Thyroid gland (tissue), 4 donors: ENCODE measurements around the gene STAMBPL1.

ENCODE experiments used
- POLR2A ChIP-seq, 2 donors: fragments of 450-650 bp; IDR thresholded peaks; one replicate each; pipeline ENCODE4 v1.6.1; 2017; ENCODE audit warnings: antibody characterized with exemption in 2 of 2, mild to moderate bottlenecking in 2 of 2, moderate library complexity in 1 of 2
- TF ChIP-seq, protein P1 (sequence below), 6 experiments: fragments of 200-600 bp in 3 of 6; fragments of 450-650 bp in 3 of 6; sonication (generic) in 3 of 6; IDR thresholded peaks; one replicate each; pipeline ENCODE4 v1.5.1; 2016 to 2019; ENCODE audit warnings: antibody characterized with exemption in 6 of 6, mild to moderate bottlenecking in 2 of 6, inconsistent platforms in 1 of 6, moderate library complexity in 1 of 6

GRCh38 chr10:88920198-88920597 lies 40.2 kb downstream of the STAMBPL1 start:
- TF ChIP-seq, protein P1, sequence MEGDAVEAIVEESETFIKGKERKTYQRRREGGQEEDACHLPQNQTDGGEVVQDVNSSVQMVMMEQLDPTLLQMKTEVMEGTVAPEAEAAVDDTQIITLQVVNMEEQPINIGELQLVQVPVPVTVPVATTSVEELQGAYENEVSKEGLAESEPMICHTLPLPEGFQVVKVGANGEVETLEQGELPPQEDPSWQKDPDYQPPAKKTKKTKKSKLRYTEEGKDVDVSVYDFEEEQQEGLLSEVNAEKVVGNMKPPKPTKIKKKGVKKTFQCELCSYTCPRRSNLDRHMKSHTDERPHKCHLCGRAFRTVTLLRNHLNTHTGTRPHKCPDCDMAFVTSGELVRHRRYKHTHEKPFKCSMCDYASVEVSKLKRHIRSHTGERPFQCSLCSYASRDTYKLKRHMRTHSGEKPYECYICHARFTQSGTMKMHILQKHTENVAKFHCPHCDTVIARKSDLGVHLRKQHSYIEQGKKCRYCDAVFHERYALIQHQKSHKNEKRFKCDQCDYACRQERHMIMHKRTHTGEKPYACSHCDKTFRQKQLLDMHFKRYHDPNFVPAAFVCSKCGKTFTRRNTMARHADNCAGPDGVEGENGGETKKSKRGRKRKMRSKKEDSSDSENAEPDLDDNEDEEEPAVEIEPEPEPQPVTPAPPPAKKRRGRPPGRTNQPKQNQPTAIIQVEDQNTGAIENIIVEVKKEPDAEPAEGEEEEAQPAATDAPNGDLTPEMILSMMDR (IDR thresholded peaks at IDR 0.05): no peak
- TF ChIP-seq POLR2A (IDR thresholded peaks at IDR 0.05): no peak
